Dendritic cell treated with granulocyte-macrophage colony-stimulating factor and Interleukin-4, amounts not matched to agents 40 ng/mL and 50 ng/mL, for 4 days (primary cell): ENCODE data around the gene HAAO.

Source experiments
- H3K27ac Mint-ChIP-seq: one replicate; pipeline ENCODE4 v1.8.0; 2022; ENCODE audit warnings: mild to moderate bottlenecking, mixed read lengths
- H3K27me3 Mint-ChIP-seq: one replicate; pipeline ENCODE4 v1.8.0; 2022; ENCODE audit warnings: mild to moderate bottlenecking, mixed read lengths
- H3K36me3 Mint-ChIP-seq: one replicate; pipeline ENCODE4 v1.8.0; 2022; ENCODE audit warnings: low read depth, mixed read lengths
- H3K4me1 Mint-ChIP-seq: one replicate; pipeline ENCODE4 v1.8.0; 2022; ENCODE audit warnings: low read depth, mixed read lengths
- H3K4me3 Mint-ChIP-seq: one replicate; pipeline ENCODE4 v1.8.0; 2022; ENCODE audit warnings: mild to moderate bottlenecking, moderate library complexity, mixed read lengths
- H3K9me3 Mint-ChIP-seq: one replicate; pipeline ENCODE4 v1.8.0; 2022; ENCODE audit warnings: mixed read lengths
- intact Hi-C: fragments of 100-400 bp; cut with micrococcal nuclease; formaldehyde crosslinking; loops from one replicate; pipeline ENCODE4 v1.15.0; 2022

Gene HAAO

DNA sequence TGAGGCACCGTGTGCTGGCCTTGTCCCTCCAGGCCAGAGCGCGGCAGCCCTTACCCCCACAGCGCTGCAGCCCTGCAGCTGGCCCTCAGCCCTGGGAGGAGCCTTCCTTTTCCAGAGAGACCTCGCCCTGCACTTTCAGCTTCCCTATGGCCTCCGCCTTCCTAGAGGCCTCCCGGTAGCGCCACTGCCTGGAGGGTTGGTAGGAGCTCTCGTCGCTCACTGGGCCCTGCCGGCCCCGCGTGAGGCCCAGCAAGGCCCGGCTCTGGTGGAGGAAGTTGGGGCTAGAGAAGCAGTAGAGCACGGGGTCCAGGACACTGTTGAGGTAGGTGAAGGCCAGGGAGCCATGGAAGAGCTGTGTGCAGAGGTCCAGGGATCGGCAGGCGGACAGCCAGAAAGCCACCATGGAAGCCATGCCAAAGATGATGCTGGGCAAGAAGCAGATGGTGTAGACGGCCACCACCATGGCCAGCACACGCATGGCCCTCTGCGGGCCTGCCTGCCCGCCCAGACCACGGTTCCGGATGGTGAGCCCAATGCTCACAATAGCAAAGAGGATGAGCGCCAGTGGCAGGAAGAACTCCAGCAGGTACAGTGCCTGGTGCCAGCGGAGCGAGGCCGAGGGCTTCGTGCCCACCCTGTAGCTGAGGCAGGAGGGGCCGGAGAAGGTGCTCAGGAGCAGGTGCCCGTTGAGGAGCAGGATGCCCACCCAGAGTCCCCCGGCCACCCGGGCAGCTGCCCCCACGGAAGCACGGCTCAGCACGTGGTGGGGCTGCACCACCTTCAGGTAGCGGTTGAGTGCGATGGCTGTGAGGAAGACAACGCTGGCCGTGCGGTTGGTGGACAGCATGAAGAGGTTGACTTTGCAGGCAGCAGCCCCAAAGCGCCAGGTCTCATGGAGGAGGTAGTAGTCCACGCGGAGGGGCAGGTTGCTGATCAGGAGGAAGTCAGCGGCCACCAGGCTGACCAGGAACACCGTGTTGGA lies 29.3 kb downstream of the HAAO start:
- Mint-ChIP-seq H3K4me1 (peaks cover 46% of the 10 kb centered on the region), H3K9me3 (no peaks in the 10 kb centered on the region), H3K4me3 (no peak overlapping the region), H3K27me3 (peaks cover 51% of the 10 kb centered on the region), H3K27ac (peak overlapping the region; percentile 47), H3K36me3 (peaks cover 14% of the 10 kb centered on the region)
- intact Hi-C loops, result no loop called here

DNA sequence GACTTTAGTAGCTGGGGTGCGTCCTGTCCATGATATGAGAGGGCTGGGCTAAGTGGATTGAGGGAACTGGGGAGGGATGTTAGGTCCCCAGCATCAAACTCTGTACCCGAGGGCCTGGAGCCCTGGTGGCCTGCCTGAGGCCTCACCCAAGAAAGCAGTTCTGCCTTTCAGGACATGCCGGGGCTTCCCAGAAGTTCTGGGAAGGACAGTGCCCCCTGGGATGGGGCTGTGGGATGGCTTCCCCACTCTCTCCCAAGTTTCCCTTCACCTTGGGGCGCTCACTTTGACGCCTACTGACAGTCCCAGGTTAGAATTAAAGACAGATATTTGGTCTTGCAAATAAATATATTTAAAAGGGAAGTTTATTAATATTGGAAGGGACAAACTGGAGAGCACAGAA lies 30.2 kb downstream of the HAAO start:
- Mint-ChIP-seq H3K4me3 (no peak overlapping the region), H3K36me3 (peaks cover 5% of the 10 kb centered on the region), H3K4me1 (peaks cover 48% of the 10 kb centered on the region), H3K27ac (no peak overlapping the region), H3K9me3 (no peaks in the 10 kb centered on the region), H3K27me3 (peaks cover 50% of the 10 kb centered on the region)
- intact Hi-C loops, result no loop called here

DNA sequence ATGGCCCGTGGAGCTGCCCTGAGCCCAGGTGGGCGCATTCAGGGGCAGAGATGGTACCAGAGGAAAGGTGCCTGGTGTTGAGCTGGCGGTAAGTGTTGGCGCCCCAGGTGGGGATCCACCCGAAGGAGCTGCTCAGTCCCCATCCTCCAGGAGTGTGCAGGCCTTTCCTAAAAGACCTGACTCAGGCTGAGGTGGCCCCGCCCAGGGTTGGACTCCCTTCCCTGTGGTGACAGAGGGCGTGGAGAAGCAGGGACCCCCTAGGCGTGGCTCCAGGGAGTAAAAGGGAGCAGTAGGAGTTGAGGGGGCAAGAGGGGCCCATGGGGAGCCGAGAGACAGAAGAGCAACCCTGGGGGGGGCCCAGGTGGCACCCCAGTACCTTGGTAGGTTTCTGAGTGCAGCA lies 30.8 kb downstream of the HAAO start:
- intact Hi-C loops, result no loop called here
- H3K9me3 Mint-ChIP-seq, result no peaks in the 10 kb centered on the region
- peaks cover 48% of the 10 kb centered on the region for H3K4me1 Mint-ChIP-seq
- peaks cover 54% of the 10 kb centered on the region for H3K27me3 Mint-ChIP-seq
- no peak overlapping the region for H3K4me3 Mint-ChIP-seq
- no peaks in the 10 kb centered on the region for H3K36me3 Mint-ChIP-seq
- H3K27ac Mint-ChIP-seq, result no peak overlapping the region

DNA sequence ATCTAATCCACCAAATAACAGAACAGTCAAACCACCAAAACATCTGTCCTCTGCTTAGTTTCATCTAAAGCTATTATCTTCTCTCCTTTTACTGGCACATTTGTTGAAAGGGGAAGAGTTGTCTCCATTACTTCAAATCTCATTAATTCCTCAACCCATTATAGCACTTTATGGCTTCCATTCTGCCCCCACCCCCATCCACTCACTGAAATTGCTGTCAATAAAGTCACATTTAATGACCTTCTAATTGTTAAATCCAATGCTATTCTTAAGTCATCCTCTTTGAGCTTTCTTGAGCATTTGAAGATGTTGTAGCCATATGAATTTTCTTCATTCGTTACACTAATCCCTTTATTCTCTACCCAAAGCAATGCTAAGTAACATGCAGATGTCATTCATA lies 33.6 kb downstream of the HAAO start:
- Mint-ChIP-seq H3K4me1 (peaks cover 57% of the 10 kb centered on the region), H3K27ac (no peak overlapping the region), H3K36me3 (no peaks in the 10 kb centered on the region), H3K27me3 (peaks cover 53% of the 10 kb centered on the region), H3K9me3 (no peaks in the 10 kb centered on the region), H3K4me3 (no peak overlapping the region)
- intact Hi-C loops, result loop anchor here (10.0 kb wide), 1 partner anchor 94 kb away; no protein-coding TSS in a partner anchor

DNA sequence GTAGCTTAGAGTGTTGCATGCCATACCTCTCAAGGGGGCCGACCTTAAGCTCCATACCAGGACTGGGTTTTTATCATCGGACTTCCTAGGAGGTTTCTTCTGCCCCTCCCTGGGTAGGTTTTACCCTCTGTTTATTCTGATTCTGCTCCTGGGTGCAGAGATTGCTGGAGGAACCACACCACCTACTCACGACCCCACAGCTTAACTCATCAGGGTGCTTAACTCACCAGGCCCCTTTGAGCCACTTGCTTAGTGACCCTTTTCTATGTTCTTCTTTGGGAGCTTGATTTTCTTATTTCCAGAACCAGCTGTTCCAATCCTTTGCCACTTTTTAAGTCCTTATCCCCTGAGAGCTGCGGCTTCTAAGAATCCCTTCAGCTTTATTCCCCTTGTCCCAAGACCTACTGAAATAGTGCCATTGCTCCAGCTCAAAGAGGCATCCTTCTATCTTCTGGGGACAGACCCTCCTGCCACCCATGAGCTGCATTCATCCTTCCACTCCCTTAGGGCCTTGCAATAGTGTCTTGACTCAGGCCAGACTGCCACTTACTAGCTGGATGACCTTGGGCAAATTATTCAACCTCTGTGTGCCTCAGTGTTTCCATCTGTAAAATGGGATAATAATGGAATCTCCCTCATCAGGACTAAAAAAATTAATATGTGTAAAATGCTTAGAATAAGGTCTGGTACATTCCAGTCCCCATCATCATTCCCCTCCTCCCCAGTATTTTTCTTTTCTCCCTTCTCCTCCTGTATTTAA lies 34.2 kb downstream of the HAAO start:
- Mint-ChIP-seq H3K27me3 (peaks cover 49% of the 10 kb centered on the region), H3K4me1 (peaks cover 57% of the 10 kb centered on the region), H3K36me3 (no peaks in the 10 kb centered on the region), H3K9me3 (no peaks in the 10 kb centered on the region), H3K27ac (no peak overlapping the region), H3K4me3 (no peak overlapping the region)
- intact Hi-C loops, result loop anchor here (10.0 kb wide), 1 partner anchor 93 kb away; no protein-coding TSS in a partner anchor

DNA sequence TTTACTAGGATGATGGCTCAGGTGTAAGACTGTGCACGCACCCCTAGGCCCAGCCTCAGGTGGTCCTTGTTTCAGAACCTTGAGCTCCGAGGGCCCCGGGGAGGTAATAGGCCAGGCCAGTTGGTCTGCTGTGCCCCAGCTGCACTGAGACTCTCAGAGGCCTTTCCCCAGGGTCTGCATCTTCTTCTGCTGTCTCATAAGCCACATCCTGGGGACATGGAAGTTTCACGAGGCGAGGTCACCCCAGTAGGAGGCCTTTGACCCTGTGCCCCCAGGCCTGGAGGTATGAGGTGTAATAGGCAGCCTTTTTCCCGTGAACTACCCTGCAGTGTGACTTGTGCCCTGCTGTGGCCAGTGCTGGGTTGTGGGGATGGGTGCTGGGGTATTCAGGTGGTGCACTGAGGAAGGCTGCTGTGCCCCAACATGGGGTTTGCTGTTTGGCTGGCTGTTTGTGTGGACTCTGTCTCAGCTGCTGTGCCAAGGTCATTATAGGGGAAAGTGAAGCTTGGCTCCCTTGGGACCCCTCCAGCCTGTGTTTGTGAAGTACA lies 35.3 kb downstream of the HAAO start:
- Mint-ChIP-seq H3K27ac (no peak overlapping the region), H3K9me3 (no peaks in the 10 kb centered on the region), H3K4me3 (no peak overlapping the region), H3K4me1 (peaks cover 59% of the 10 kb centered on the region), H3K36me3 (no peaks in the 10 kb centered on the region), H3K27me3 (peaks cover 44% of the 10 kb centered on the region)
- intact Hi-C loops, result loop anchor here (10.0 kb wide), 1 partner anchor 92 kb away; no protein-coding TSS in a partner anchor

DNA sequence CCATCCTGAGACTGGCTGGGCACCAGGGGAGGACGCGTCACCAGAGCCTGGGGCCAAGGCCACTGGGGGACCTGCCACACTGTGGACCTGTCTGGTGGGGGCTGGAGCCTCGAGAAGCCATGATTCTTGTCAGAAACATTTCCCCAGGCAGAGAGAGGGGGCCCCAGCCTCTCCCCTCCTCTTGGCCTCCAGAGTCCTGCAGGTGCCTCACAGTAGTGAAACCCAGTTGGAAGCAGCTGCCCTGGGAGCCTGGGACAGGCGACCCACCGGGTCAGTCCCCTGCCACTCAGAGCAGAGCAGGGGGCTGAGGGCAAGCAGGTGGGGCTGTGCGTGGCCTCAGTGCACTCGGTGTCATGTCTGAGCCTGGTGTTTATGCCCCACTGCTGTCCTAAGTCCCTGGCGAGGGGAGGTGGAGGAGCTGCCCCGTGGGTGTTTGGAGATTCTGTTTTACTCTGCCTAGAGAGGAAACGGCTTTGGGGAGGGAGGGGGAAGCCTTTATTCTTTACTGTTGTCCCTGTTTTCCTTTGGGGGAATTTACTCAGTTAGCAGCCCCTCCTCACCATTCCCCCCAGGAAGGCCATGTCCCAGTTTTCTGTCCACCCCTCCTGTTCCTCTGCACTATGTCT lies 36.1 kb downstream of the HAAO start:
- H3K9me3 Mint-ChIP-seq, result no peaks in the 10 kb centered on the region
- no peaks in the 10 kb centered on the region for H3K36me3 Mint-ChIP-seq
- no peak overlapping the region for H3K4me3 Mint-ChIP-seq
- no peak overlapping the region for H3K27ac Mint-ChIP-seq
- intact Hi-C loops, result loop anchor here (10.0 kb wide), 1 partner anchor 91 kb away; no protein-coding TSS in a partner anchor
- H3K4me1 Mint-ChIP-seq, result peaks cover 59% of the 10 kb centered on the region
- peaks cover 40% of the 10 kb centered on the region for H3K27me3 Mint-ChIP-seq

DNA sequence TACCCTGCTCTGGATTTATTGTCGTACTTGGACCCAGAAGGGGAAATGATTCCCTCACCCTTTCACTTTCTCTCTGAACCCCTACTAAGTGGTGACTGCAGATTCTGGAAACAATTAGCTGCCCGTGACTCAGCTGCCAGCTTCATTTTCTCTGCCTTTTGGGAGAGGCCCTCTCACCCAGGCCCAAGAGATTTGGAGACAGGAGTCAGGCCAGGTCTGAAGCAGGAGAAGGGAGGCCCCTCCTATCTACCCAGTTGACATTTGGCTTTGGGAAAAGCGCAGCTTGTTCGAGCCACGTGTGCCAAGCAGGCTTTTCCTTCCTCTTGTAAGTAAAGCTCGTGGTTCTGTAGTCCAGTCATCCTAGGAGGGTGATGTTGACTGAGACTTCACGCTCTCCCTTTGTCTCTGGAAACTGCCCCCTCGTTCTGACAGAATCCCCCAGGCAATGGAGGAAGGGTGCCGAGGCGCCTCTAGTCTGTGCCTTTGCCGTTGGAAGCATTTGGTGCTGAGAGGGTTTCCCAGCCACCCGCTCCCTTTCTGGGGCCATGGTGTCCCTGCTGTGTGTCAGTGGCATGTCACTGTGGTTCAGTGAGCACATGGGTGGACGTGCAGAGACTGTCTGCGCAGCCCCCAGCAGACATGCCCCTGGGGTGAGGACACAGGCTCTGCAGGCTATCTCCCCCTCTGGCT lies 37.0 kb downstream of the HAAO start:
- intact Hi-C loops, result loop anchor here (10.0 kb wide), 1 partner anchor 91 kb away; no protein-coding TSS in a partner anchor
- H3K9me3 Mint-ChIP-seq, result no peaks in the 10 kb centered on the region
- no peaks in the 10 kb centered on the region for H3K36me3 Mint-ChIP-seq
- peaks cover 66% of the 10 kb centered on the region for H3K4me1 Mint-ChIP-seq
- H3K27ac Mint-ChIP-seq, result peak overlapping the region; percentile 82
- no peak overlapping the region for H3K4me3 Mint-ChIP-seq
- peaks cover 40% of the 10 kb centered on the region for H3K27me3 Mint-ChIP-seq

DNA sequence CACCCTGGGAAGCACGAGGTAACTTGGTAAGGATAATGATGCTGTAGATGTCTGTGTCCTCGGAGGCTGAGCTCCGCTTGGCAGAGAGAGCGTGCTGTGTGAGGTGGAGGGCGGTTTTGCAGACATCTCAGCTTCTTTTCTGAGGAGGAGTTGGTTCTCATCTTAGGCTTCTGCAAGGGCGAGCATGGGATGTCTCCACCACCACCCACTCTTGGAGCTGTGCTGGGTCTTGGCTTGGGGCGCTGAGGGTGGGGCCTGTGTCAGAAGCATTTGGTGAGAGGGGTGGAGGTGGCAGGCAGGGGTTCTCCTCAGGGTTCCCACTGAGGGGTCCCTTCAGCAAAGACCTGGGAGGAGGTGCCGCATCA lies 37.6 kb downstream of the HAAO start:
- H3K27ac Mint-ChIP-seq, result peak overlapping the region; percentile 82
- H3K4me1 Mint-ChIP-seq, result peaks cover 70% of the 10 kb centered on the region
- H3K4me3 Mint-ChIP-seq, result no peak overlapping the region
- H3K36me3 Mint-ChIP-seq, result no peaks in the 10 kb centered on the region
- H3K9me3 Mint-ChIP-seq, result no peaks in the 10 kb centered on the region
- peaks cover 37% of the 10 kb centered on the region for H3K27me3 Mint-ChIP-seq
- intact Hi-C loops, result loop anchor here (10.0 kb wide), 1 partner anchor 90 kb away; no protein-coding TSS in a partner anchor

DNA sequence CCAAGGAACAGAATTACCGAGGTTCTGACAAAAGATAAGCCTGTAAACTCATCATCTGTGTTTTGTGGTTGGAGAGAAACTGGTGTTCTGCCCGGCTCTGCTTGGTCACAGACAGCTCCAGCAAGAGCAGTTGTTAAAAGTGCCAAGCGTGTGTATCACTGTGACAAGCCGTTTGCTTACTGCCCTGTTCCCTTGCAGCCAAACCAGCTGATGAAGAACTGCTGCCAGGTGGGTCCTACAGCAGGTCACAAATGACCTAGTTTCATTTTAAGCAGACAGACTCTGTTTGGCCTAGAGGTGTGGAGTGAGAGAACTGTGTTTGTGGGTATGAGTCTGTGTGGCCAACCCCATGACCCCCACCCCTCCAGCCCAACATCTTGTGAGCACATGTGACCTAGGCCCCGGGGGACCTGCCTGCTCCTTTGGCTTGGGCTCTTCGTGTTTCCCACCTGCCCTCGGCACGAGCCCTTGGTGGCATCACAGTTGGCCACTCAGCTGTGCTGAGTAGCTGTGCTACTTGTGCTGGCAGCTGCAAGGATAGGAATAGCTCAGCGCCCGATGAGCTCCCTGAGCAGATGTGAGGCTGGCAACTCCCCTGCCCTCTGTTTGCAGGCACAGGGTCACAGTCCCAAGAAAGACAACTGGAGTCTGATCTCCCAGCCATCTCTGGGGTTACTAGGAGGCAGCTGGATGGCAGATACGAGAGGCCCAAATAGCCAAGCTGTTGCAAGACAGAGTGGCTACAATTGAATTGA lies 38.2 kb downstream of the HAAO start:
- Mint-ChIP-seq H3K27ac (peak overlapping the region; percentile 82), H3K36me3 (no peaks in the 10 kb centered on the region), H3K4me3 (no peak overlapping the region), H3K4me1 (peaks cover 70% of the 10 kb centered on the region), H3K9me3 (no peaks in the 10 kb centered on the region), H3K27me3 (peaks cover 36% of the 10 kb centered on the region)
- intact Hi-C loops, result loop anchor here (10.0 kb wide), 1 partner anchor 89 kb away; no protein-coding TSS in a partner anchor

DNA sequence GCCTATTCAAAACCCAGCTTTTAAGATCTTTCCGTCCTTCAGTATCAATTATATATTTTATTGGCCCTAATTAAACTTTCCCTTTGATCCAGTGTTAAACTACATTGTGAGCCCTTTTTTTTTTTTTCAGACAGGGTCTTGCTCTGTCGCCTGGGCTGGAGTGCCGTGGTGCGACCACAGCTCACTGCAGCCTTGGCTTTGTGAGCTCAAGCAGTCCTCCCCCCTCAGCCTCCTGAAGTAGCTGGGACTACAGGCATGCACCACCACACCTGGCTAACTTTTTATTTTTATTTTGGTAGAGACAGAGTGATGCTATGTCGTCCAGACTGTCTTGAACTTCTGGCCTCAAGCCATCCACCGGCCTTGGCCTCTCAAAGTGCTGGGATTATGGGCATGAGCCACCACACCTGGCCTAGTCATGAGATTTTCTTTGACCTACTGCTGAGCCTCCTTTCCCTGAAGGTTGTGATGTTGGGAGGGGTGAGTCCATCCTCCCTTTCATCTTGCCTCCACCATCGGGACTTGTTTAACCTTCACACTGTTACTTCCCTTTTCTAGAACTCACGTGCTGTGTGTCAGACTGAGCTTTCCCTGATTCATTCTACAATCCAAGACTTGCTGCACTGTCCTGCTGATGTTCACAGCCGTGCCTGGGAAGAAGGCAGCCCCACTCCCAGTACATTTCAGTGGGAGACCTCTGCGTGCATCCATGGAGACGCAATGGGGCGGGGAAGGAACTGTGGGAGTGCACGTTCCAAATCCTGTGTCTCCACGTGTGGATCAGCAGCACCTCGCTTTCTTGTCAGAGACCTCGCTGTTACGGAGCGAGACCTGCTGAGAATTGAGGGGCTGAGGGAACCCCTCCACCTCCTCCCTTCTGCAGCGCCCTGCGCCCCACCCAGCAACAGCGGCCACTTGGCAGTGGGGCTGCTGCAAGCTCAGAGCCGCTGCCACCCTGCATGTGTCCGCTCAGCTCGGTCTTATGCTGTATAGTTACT lies 39.3 kb downstream of the HAAO start:
- H3K27me3 Mint-ChIP-seq, result peaks cover 30% of the 10 kb centered on the region

More for the DNA sequence above, 39.3 kb downstream of the HAAO start:
- peak overlapping the region; percentile 88 for H3K27ac Mint-ChIP-seq
- intact Hi-C loops, result loop anchor here (1.0 to 10.0 kb wide), 3 partner anchors 31 to 88 kb away; partner anchors contain the start of gene HAAO
- H3K4me3 Mint-ChIP-seq, result peak overlapping the region; percentile 30
- H3K4me1 Mint-ChIP-seq, result peaks cover 63% of the 10 kb centered on the region
- H3K36me3 Mint-ChIP-seq, result no peaks in the 10 kb centered on the region
- no peaks in the 10 kb centered on the region for H3K9me3 Mint-ChIP-seq
